HG03045 (cell line): ENCODE results near the gene TEF.
A peak's percentile ranks its signal among the peaks of the same experiment; 100 is the strongest.

Source experiments
- ATAC-seq: cut with Tn5 transposase; IDR thresholded peaks from one replicate; pipeline ENCODE4 v1.9.1; 2021; ENCODE audit warnings: mild to moderate bottlenecking, moderate library complexity; ENCODE audit not compliant: unreplicated experiment

TEF gene, protein sequence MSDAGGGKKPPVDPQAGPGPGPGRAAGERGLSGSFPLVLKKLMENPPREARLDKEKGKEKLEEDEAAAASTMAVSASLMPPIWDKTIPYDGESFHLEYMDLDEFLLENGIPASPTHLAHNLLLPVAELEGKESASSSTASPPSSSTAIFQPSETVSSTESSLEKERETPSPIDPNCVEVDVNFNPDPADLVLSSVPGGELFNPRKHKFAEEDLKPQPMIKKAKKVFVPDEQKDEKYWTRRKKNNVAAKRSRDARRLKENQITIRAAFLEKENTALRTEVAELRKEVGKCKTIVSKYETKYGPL

GRCh38 chr22:41381329-41382097 lies at the start of gene TEF:
Gene TEF (plus strand): TSS chr22:41381942. CDS start chr22:41382045, 103 bp downstream.
- ATAC-seq = peak; percentile 86

GRCh38 chr22:41332217-41332939 lies 49.4 kb upstream of the TEF start:
- no peak for ATAC-seq

DNA sequence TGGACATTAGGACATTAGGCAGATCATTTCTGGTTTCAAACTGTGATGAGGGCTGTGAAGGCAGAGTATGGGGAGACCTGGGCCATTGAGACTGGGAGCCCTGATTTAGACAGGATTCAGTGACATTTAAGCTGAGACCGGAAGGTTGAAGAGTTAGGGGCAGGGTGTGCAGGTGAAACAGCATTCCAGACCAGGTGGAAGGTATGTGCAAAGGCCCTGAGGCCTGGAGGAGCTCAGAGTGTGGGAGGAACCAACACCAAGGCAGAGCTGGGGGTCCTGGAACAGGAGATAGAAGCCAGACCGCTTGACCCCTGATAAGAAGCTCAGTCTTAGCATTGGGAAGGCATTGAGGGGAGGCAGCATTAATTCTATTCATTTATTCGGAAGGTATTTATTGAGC lies 47.9 kb upstream of the TEF start:
- ATAC-seq = no peak

GRCh38 chr22:41334215-41334614 lies 47.5 kb upstream of the TEF start:
- ATAC-seq = no peak

GRCh38 chr22:41334951-41335635 lies 46.6 kb upstream of the TEF start:
- ATAC-seq = no peak

- ATAC-seq = no peak
Measured at GRCh38 chr22:41338614-41339212, 43.0 kb upstream of the TEF start.

DNA sequence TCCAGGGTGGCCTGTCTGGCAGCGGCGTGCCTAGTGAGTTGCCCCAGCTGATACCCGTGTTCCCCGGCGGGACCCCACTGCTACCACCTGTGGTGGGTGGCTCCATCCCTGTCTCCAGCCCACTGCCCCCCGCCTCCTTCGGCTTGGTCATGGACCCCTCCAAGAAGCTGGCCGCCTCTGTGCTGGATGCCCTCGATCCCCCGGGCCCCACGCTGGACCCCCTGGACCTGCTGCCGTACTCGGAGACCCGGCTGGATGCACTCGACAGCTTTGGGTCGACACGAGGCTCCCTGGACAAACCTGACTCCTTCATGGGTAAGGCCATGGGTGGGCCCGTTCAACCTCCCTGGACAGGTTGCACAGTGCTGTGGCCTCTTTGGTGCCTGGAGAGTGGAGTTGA lies 41.9 kb upstream of the TEF start:
- no peak for ATAC-seq

GRCh38 chr22:41340357-41340756 lies 41.4 kb upstream of the TEF start:
- ATAC-seq = no peak

- ATAC-seq = no peak
Measured at GRCh38 chr22:41341012-41341411, 40.7 kb upstream of the TEF start.

GRCh38 chr22:41341990-41342389 lies 39.8 kb upstream of the TEF start:
- no peak for ATAC-seq

GRCh38 chr22:41343300-41343699 lies 38.4 kb upstream of the TEF start:
- ATAC-seq = no peak

- ATAC-seq = no peak
Measured at GRCh38 chr22:41343717-41344116, 38.0 kb upstream of the TEF start.

- ATAC-seq = no peak
Measured at GRCh38 chr22:41344189-41344788, 37.5 kb upstream of the TEF start.

GRCh38 chr22:41345807-41346335 lies 35.9 kb upstream of the TEF start:
- ATAC-seq = no peak

DNA sequence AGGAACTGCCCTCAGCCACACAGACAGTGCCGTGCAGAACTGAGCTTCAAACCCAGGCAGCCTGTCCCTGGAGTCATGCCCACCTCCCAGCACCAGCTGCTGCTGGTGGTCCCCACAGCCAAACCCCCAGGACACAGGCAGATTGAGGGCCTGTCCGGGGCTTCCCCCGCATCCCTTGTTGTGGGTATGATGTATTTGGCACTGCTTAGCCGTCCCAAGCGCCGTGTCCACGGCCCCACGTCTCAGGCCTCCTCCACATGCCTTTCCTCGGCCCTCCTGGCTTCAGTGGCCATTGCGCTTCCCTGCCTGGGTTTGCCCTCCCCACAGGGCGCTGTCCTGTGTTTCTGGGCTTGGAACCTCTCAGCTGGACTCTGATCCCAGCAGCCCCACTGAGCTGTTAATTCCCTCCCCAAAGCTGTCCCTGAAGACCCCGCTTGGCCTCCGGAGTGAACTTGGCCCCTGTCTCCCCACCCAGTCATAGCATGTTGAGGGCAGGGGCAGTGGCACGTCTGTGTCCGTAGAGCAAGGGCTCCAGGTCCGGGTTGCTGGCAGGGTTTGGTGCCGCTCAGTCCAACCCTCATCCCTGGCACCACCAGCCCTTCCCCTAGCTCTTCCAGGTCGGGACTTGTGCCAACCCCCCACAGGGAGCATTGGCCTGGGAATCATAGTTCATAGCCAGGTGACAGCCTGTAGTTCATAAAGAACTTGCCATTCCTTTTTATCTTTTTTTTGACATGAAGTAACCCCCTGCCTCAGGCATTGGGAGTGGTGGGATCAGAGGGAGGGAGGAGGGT lies 34.5 kb upstream of the TEF start:
- no peak for ATAC-seq

- ATAC-seq = no peak
Measured at GRCh38 chr22:41348964-41349484, 32.7 kb upstream of the TEF start.

DNA sequence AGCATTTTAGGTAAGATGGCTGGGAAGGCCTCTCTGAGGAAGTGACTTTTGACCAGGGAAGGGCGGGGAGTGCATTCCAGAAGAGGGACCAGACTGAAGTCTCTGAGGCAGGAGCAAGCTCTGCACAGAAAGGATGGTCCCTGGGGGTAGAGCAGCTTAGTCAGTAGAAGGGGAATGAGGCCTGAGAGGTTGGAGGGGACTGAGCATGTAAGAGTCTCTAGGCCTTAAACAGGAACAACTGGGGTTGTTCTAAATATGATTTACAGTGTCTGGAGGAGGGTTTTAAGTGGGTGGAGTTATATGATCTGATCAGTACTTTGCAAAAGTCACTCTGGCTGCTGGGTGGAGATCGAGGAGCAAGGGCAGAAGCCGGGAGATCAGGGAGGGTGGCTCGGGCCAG lies 31.7 kb upstream of the TEF start:
- ATAC-seq = no peak

DNA sequence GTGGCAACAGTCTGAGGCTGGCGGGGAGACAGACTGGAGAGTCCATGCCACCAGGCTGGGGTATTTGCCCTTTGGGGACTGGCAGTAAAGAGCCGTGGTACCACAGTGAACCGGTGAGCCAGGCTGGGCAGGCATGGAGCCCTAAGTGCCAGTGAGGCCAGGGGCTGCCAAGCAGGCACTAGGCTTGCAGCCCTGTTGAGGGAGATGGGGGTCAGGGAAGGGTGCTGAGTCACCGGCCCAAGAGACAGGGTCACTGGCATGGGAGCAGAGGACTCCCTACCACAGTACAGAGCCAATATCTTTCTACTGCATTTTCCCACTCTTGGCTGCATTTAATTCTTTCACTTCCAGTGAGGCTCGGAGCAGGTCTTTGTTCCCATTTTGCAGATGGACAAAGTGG lies 30.7 kb upstream of the TEF start:
- ATAC-seq = no peak

DNA sequence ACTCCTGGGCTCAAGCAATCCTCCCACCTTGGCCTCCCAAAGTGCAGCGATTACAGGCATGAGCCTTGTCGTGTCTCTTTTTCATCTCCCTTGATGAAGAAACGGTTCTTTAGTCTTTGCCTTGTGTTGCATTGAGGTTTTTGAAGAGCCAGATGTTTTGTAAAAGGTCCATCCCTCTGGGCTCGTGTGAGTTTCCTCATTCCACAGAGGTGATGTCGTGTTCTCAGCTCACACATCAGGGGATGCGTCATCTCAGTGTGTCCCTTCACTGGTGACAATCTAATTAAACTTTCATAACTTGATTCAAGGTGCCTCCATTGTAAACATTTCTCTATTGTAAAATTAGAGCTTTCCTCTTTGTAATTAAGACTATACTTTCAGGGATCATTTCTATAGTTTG lies 29.7 kb upstream of the TEF start:
- no peak for ATAC-seq
